Liver (tissue), 3 donors: ENCODE results near the gene PITPNB.

Experiments
- JUND ChIP-seq, 2 donors: IDR thresholded peaks; 2 replicates each; pipeline ENCODE4 v1.6.1; 2016; ENCODE audit warnings: antibody characterized with exemption in 2 of 2
- MAX ChIP-seq: IDR thresholded peaks from 2 replicates; pipeline ENCODE4 v1.6.1; 2016; ENCODE audit warnings: antibody characterized with exemption
- TAF1 ChIP-seq: conservative IDR thresholded peaks from 2 replicates; pipeline ENCODE4 v1.6.1; 2016; ENCODE audit warnings: antibody characterized with exemption, mild to moderate bottlenecking
- ZBTB33 ChIP-seq: IDR thresholded peaks from 2 replicates; pipeline ENCODE4 v1.6.1; 2016; ENCODE audit warnings: antibody characterized with exemption
- TF ChIP-seq, protein P1 (sequence below): fragments of 150-350 bp; IDR thresholded peaks from 2 replicates; pipeline ENCODE4 v1.5.1; 2017; ENCODE audit warnings: improper control_type of control experiment, low read depth, low read length; ENCODE audit not compliant: missing input control
- donor health status: healthy.
- donor health status: healthy.

GRCh38 chr22:27836181-27836580, 82.9 kb downstream of the PITPNB start:
- TF ChIP-seq, protein P1, sequence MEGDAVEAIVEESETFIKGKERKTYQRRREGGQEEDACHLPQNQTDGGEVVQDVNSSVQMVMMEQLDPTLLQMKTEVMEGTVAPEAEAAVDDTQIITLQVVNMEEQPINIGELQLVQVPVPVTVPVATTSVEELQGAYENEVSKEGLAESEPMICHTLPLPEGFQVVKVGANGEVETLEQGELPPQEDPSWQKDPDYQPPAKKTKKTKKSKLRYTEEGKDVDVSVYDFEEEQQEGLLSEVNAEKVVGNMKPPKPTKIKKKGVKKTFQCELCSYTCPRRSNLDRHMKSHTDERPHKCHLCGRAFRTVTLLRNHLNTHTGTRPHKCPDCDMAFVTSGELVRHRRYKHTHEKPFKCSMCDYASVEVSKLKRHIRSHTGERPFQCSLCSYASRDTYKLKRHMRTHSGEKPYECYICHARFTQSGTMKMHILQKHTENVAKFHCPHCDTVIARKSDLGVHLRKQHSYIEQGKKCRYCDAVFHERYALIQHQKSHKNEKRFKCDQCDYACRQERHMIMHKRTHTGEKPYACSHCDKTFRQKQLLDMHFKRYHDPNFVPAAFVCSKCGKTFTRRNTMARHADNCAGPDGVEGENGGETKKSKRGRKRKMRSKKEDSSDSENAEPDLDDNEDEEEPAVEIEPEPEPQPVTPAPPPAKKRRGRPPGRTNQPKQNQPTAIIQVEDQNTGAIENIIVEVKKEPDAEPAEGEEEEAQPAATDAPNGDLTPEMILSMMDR = no peak
- no peak for TF ChIP-seq MAX
- no peak for TF ChIP-seq JUND (IDR thresholded peaks at IDR 0.05)
- TF ChIP-seq ZBTB33 = no peak
- no peak for TF ChIP-seq TAF1
